Endodermal cell (in vitro differentiated cells): ENCODE results near the gene DCAF4. TPM values are rescaled to one million over a fixed set of nuclear protein-coding genes. Genes with fewer than 3 reads are reported as not detected.

ENCODE experiments used
- DNase-seq: peaks from one replicate; pipeline ENCODE4 v3.0.0-alpha.2; 2017
- H3K27ac ChIP-seq: 2 replicates; pipeline ENCODE4 v1.5.1; 2013; ENCODE audit warnings: mild to moderate bottlenecking, low read depth, low read length, moderate library complexity
- H3K27me3 ChIP-seq: 2 replicates; pipeline ENCODE4 v1.6.1; 2013; ENCODE audit warnings: mild to moderate bottlenecking, low read length, moderate library complexity; ENCODE audit not compliant: insufficient read depth, control insufficient read depth, poor library complexity, severe bottlenecking
- H3K36me3 ChIP-seq: 2 replicates; pipeline ENCODE4 v1.7.0; 2013; ENCODE audit warnings: mild to moderate bottlenecking, low read length, moderate library complexity; ENCODE audit not compliant: control insufficient read depth, insufficient read depth
- H3K4me1 ChIP-seq: one replicate; pipeline ENCODE4 v1.7.0; 2013; ENCODE audit warnings: low read length; ENCODE audit not compliant: control insufficient read depth, insufficient read depth
- H3K4me3 ChIP-seq: 2 replicates; pipeline ENCODE4 v1.5.1; 2013; ENCODE audit warnings: mild to moderate bottlenecking, low read length, moderate library complexity
- H3K9ac ChIP-seq: 2 replicates; pipeline ENCODE4 v1.6.1; 2013; ENCODE audit warnings: mild to moderate bottlenecking, low read length, moderate library complexity; ENCODE audit not compliant: poor library complexity, severe bottlenecking; ENCODE audit errors: extremely low read depth
- H3K9me3 ChIP-seq: 2 replicates; pipeline ENCODE4 v1.6.1; 2013; ENCODE audit warnings: mild to moderate bottlenecking, low read length, moderate library complexity; ENCODE audit not compliant: control insufficient read depth
- H3K27ac Mint-ChIP-seq: 2 replicates; pipeline ENCODE4 v1.8.0; 2020; ENCODE audit warnings: mixed read lengths
- H3K27me3 Mint-ChIP-seq: 2 replicates; pipeline ENCODE4 v1.8.0; 2021; ENCODE audit warnings: mild to moderate bottlenecking, mixed read lengths; ENCODE audit not compliant: insufficient read depth
- H3K36me3 Mint-ChIP-seq: 2 replicates; pipeline ENCODE4 v1.8.0; 2020; ENCODE audit warnings: low read depth, mixed read lengths
- H3K4me1 Mint-ChIP-seq: 2 replicates; pipeline ENCODE4 v1.8.0; 2020; ENCODE audit warnings: mixed read lengths
- H3K4me3 Mint-ChIP-seq: 2 replicates; pipeline ENCODE4 v1.8.0; 2020; ENCODE audit warnings: mild to moderate bottlenecking, moderate library complexity, mixed read lengths
- H3K9me3 Mint-ChIP-seq: 2 replicates; pipeline ENCODE4 v1.8.0; 2020; ENCODE audit warnings: mild to moderate bottlenecking, mixed read lengths
- WGBS, 2 experiments: methylation state at CpG; one replicate each; pipeline versions ENCODE4 v1.1.5 to v1.1.7; 2013; ENCODE audit warnings: missing lambda C conversion rate in 2 of 2, mixed read lengths in 1 of 2; ENCODE audit not compliant: insufficient coverage in 1 of 2, insufficient read length in 1 of 2; 5-methylcytosine and 5-hydroxymethylcytosine counted together
- total RNA-seq, 2 donors: library from RNA; stranded (reverse); fragmentation: NEBNext Ultra II Directional in 1 of 2; extraction: Animal tissue kit (Norgen Biotek cat#: 25700) in 1 of 2; gene quantifications; 2 replicates in 1 of 2; 3 replicates in 1 of 2; pipeline ENCODE4 v1.2.1, GENCODE V29; 2021
- TF ChIP-seq, protein P1 (sequence below): fragments of 200-600 bp; sonication (generic); conservative IDR thresholded peaks from 2 replicates; pipeline ENCODE4 v1.5.0; 2021; ENCODE audit warnings: antibody characterized with exemption, mild to moderate bottlenecking

DCAF4 gene
- total RNA-seq, 2 donors from 2014 or later = 16.4 to 17.7 TPM

DNA sequence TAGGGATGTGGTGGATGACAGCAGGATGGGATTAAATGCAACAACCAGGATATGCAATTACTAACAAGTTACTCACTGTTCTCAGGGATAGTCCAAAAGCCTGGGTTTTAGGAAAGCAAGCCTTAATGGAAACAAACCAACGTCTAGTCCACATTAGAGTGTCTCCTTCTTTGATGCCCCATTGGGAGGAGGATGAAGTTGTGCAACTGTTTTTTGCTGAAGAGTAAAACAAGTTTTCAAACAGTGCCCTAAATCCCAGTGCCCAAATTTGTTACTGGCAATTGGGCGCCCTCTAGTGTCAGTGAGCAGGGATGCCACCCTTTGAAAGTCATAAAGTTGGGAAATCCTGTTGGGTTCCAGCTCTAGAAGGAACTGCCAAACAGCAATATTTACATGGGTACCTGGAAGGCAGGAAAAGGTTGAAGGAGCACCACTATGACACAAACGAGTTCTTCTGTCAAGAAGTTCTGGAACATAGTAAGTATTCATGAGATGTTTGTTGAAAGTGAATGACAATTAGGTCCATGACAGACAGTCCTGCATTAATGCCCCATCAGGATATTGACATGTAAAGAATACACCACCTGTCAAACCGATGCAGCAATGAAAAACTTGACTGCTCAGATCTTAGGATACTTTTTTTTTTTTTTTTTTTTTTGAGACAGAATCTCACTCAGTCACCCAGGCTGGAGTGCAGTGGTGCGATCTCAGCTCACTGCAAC, 21.3 kb upstream of the DCAF4 start:
- Mint-ChIP-seq H3K36me3 (no peaks in the 10 kb centered on the region), H3K4me3 (no peak overlapping the region), H3K27me3 (peaks cover 2% of the 10 kb centered on the region), H3K9me3 (no peaks in the 10 kb centered on the region), H3K27ac (no peak overlapping the region), H3K4me1 (peaks cover 20% of the 10 kb centered on the region)
- H3K4me1 ChIP-seq = peaks cover 3% of the 10 kb centered on the region
- no peak overlapping the region for H3K4me3 ChIP-seq
- TF ChIP-seq, protein P1, sequence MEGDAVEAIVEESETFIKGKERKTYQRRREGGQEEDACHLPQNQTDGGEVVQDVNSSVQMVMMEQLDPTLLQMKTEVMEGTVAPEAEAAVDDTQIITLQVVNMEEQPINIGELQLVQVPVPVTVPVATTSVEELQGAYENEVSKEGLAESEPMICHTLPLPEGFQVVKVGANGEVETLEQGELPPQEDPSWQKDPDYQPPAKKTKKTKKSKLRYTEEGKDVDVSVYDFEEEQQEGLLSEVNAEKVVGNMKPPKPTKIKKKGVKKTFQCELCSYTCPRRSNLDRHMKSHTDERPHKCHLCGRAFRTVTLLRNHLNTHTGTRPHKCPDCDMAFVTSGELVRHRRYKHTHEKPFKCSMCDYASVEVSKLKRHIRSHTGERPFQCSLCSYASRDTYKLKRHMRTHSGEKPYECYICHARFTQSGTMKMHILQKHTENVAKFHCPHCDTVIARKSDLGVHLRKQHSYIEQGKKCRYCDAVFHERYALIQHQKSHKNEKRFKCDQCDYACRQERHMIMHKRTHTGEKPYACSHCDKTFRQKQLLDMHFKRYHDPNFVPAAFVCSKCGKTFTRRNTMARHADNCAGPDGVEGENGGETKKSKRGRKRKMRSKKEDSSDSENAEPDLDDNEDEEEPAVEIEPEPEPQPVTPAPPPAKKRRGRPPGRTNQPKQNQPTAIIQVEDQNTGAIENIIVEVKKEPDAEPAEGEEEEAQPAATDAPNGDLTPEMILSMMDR = peak; percentile 97
- H3K36me3 ChIP-seq = no peaks in the 10 kb centered on the region
- 31 to 32% methylated on average over 5 of the region's 5 CpGs for WGBS, 2 experiments
- peak; percentile 83 for DNase-seq
- no peak overlapping the region for H3K27ac ChIP-seq
- H3K9ac ChIP-seq = no peak overlapping the region
- no peaks in the 10 kb centered on the region for H3K9me3 ChIP-seq
- peaks cover 7% of the 10 kb centered on the region for H3K27me3 ChIP-seq

DNA sequence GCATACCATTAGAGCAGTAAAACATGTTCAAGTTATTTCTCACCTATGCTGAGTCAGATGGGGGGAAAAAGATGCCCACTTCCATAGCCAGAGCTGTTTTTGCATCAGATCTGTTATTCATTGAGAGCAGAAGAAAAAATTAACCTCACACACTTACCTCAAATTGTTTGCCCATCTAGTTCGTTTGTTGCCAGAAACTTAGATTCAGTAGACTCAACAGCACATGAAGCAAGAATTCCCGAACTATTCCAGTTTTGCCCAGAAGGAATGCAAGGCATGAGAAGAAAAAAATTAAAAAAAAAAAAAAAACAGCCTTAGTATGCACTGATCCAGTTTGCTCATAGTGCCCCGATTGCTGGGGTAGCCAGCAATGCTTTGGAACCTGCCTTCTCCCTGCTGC, 19.9 kb upstream of the DCAF4 start:
- no peak overlapping the region for H3K27ac ChIP-seq

DNA sequence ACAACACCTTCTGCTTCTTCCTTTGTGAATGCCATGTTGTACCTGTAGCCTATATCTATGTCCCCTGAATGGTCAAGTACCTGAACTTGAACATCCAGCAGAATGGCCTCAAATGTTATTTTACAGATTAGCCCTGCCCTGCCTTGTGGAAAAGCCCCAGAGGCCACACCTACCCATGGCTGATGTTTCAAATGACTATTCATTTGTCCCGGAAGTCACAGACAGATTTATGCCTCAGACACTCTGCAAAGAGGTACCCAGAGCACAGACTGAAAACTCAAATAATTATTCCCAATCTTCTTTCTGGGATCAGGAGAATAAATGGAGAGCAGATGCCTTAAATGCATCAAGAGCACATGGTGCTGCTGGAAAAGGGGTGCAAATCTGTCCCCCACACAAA, 19.4 kb upstream of the DCAF4 start:
- Histone ChIP-seq H3K27ac (no peak overlapping the region), H3K27me3 (no peaks in the 10 kb centered on the region), H3K4me1 (peaks cover 3% of the 10 kb centered on the region), H3K9me3 (no peaks in the 10 kb centered on the region), H3K9ac (no peak overlapping the region), H3K4me3 (no peak overlapping the region), H3K36me3 (no peaks in the 10 kb centered on the region)
- DNase-seq = no peak
- Mint-ChIP-seq H3K9me3 (no peaks in the 10 kb centered on the region), H3K4me3 (no peak overlapping the region), H3K36me3 (no peaks in the 10 kb centered on the region), H3K27ac (no peak overlapping the region), H3K27me3 (peaks cover 2% of the 10 kb centered on the region), H3K4me1 (peaks cover 20% of the 10 kb centered on the region)
- TF ChIP-seq, protein P1 = no peak
- WGBS, 2 experiments = 76% methylated on average over 1 of the region's 1 CpG; no CpG with 5 or more reads in 1 of the 2 experiments

More for the DNA sequence above, 19.9 kb upstream of the DCAF4 start:
- Histone ChIP-seq H3K9me3 (no peaks in the 10 kb centered on the region), H3K4me3 (no peak overlapping the region), H3K9ac (no peak overlapping the region), H3K36me3 (no peaks in the 10 kb centered on the region), H3K27me3 (no peaks in the 10 kb centered on the region), H3K4me1 (peaks cover 3% of the 10 kb centered on the region)
- Mint-ChIP-seq H3K27me3 (peaks cover 2% of the 10 kb centered on the region), H3K4me3 (no peak overlapping the region), H3K4me1 (peaks cover 20% of the 10 kb centered on the region), H3K9me3 (no peaks in the 10 kb centered on the region), H3K36me3 (no peaks in the 10 kb centered on the region), H3K27ac (no peak overlapping the region)
- TF ChIP-seq, protein P1 = no peak
- WGBS, 2 experiments = 55 to 79% methylated on average over 2 to 3 of the region's 3 CpGs
- DNase-seq = no peak
